DMS79 treated with DMSO at 0.1 percent for 48 hours (cell line): ENCODE results near the gene CTXN3.
"Not testable (repeated sequence)": the region's sequence is repeated elsewhere in the genome, so short reads cannot be mapped to it uniquely, and the experiment has no call there.

ENCODE experiments used
- DNase-seq: peaks from one replicate; lab custom pipeline; 2025; lab: John Stamatoyannopoulos, UW

CTXN3 gene

DNA sequence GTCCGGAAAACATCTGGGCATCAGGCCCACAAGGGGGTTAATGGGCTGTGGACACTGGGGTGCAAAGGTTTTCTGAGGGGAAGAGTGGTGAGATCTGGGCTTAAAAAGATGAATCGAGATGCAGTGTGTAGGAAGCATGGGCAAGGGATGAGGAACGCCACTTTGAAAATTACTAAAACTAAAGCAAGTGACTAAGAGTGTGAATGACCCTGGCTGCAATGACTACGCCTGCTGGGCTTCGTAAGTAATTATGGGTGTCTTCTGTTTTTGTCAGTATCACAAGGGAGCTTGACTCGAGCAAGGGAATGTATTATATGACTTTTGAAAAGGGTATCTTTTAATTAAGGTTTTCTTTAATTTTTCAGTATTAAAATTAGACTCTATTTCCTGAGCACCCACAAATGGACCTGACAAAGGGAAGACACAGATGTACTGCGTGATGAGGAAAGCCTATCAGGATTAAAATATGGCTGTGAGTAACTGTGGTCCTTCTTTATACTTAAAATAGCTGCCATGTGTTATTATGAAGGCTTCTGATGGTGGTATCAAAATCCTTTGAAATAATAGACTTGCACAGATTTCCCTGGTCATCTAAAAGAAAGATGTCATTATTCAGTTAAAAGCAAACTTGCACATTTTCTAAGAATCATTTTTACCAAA, 4.2 kb downstream of the CTXN3 start:
- no peak for DNase-seq

DNA sequence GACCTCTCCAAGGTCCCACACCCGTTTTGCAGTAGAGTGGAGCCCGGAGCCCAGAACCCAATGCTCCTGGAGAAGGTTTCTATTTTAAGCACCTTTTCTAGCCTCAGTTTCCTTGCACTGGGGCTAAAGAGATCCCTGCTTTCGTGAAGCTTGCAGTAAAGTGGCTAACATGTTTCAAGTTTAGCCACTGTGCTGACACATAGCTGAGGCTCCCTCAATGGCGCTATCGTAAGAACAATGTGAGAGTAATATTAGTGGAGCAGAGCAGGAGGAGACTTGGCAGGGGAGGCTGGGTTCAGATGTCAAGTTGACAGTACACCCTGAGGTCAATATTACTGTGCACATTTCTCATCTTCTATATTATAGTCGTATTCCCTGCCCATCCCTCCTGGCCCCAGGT, 7.9 kb downstream of the CTXN3 start:
- DNase-seq: no peak

DNA sequence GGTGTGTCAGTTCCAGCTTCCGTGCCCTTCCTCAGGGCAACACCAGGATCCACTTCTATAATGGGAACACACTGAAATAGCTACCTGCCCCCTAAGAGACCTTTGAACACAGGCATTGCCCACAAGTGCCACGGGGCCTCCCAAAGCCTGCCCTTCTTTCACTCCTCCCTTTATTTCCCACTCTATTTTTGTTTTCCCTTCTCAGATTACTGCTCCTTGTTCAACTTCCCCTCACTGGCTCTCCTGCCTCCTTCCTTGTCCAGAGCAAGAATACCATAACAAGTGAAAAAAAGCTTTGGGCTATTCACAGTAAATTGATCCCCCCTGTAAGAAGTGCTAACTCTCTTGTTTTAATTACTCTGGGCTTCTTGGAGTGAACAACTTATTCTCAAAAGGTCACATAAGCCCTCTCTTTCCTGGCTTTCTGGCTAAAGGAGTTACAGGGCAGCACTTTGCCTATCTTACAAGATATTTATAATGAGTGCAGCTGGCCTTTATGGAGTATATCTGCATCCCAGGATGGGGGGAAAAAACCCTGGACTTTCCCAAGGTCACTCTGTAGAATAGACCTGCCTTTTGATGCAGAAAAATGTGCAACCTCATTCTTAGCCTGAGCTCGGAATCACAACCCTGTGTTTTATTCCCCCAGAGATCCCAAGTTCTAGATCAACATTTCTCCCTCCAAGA, 11.3 kb downstream of the CTXN3 start:
- DNase-seq: no peak

DNA sequence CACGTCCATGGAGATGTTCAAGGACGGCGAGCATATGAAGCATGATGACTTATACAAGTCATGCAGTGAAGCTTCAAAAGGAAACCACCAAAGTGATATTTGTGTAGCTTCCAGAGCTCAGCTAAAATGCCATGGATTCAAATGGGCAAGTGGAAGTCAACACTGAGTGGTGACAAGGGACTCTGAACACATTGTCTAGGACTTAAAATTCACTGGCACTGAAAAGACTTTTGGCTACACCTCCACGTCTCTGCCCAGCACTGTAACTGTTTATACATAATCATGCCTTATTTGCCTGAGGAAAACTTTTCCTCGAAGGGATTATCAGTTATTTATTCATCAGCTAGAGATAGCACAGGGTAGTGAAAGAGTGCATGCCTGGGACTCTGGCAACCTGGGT, 15.2 kb downstream of the CTXN3 start:
- DNase-seq: no peak

DNA sequence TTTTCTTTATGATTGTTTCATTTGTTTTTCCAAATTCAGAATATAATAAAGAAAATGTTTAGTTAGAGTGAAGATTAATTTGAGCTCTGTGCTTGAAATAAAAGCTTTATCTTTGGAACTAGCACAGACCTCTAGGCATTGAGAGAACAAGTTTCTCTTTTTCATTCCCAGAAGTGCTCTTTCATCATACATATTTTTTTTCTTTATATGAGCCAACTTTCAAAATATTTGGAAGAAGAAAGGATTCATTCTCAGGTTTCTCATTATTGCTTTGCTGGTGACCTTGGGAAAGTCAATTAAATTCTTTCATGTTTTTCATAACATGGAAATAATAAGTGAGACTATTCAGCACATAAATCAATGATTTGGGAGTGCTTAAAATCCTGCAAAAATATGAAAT, 16.8 kb downstream of the CTXN3 start:
- DNase-seq: no peak

DNA sequence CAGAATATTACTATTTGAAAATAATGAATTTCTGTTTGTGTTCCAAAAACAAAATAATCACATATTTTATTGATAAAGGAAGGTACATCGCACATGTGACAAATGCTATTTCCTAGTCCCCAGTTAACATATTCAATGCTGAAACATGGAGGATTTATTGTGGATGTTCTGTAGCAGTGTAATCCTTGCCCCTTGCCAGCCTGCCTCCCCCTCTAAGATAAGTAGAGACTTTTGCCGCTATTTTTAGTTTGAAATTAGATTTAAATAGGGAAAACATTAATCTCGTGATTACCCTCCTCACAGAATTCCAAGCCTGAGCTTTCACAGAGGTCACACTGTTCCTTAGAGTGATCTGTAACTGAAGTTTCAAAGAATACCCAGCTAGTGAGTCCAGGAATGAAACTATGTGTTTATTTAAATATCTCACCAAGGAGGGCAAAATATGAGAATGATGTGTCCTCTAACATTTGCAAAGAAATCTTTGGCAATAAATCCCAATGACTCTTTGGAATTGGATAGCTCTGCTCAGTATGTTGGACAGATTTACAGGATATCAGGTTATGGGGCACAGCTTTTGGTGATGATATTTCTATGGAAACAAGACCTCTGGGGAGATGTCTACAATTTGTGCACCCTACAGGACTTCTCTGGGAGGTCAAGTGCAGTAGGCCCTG, 17.3 kb downstream of the CTXN3 start:
- no peak for DNase-seq

DNA sequence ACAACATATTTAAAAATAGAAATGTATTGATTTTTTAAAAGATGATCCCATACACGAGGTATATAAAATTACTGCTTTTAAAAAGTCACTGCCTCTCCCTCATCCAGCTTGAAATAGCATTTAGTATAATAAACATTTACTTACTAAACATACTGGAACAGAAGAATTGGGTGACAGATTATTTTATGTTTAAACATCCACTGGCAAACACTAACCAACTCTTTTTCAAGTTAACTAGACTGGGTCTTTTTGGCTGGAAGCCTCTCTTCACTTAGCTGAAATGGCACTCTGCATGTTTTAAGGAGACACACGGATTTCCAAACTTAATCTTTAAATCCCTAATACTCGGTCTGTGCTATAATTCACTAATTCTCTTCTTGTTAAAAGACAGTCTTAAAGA, 19.0 kb downstream of the CTXN3 start:
- no peak for DNase-seq

DNA sequence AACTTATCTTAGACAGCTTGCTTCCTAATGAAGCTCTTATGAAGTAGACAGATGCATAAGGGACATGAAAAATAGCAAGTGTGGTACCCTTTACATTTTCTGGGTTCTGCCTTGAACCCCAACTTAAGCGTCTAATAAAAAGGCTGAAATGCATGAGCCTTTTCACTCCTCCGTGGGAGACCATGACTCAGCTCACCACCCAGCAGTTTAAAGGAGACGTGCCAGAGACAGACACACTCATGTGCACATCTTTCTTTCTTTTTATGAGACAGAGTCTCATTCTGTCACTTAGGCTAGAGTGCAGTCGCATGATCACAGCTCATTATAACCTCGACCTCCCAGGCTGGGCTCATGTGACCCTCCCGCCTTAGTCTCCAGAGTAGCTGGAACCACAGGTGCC, 22.3 kb downstream of the CTXN3 start:
- DNase-seq: no peak

DNA sequence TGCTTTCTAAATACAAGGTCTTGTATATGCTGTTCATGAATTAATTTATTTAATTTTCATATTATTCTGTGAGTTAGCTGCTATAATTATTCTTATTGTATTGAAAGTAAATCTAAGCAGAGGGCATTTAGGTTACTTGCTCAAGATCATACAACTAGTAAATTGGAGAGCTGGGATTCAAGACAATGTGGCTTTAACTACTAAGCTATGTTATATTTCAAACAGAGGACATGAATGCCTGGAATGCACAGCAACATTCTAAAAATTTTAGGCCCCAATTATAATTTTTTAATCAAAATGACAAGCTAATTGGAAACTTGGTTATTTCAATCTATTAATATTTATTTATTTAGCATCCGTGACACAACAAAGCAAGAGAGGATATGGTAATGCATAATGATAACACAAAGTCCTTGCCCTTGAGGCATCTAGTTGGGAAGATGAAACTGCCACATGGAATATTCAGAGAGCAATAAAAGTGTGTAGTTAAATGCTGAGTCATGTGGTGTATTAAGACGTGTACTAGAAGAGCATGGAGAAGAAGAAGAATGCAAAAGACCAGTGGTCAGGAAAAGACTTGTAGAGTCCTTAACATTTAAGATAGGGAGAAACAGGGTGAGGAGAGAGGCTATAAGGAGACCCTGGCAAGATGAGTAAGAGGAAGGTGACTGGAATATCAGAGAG, 24.4 kb downstream of the CTXN3 start:
- no peak for DNase-seq

DNA sequence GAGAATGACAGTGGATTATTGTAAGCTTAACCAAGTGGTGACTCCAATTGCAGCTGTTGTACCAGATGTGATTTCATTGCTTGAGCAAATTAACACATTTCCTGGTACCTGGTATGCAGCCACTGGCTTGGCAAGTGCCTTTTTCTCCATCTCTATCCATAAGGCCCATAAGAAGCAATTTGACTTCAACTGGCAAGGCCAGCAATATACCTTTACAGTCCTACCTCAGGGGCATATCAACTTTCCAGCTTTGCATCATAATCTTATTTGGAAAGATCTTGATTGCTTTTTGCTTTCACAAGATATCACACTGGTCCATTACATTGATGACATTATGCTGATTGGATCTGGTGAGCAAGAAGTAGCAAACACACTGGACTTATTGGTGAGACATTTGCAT, 28.1 kb downstream of the CTXN3 start:
- DNase-seq: not testable (repeated sequence)

DNA sequence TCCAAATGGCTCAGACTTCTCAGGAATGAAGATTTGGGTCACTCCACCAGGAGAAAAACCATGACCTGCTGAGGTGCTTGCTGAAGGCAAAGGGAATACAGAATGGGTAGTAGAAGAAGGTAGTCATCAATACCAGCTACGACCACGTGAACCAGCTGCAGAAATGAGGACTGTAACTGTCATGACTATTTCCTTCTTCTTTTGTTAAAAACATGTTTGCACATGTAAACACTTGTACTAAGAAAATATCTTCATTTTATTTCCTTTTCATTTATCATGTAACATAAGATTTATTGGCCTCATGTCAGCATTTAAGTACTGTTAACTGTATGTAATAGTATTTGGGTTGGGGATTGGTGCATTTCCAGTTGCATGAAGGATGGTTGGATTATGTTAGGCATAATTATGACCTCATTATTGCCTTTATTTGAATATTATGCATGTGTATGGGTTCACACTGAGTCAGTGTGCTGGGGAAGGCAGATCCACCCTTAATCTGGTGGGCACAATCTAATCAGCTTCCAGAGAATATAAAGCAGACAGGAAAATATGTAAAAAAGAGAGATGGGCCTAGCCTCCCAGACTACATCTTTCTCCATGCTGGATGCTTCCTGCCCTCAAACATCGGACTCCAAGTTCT, 30.9 kb downstream of the CTXN3 start:
- not testable (repeated sequence) for DNase-seq

DNA sequence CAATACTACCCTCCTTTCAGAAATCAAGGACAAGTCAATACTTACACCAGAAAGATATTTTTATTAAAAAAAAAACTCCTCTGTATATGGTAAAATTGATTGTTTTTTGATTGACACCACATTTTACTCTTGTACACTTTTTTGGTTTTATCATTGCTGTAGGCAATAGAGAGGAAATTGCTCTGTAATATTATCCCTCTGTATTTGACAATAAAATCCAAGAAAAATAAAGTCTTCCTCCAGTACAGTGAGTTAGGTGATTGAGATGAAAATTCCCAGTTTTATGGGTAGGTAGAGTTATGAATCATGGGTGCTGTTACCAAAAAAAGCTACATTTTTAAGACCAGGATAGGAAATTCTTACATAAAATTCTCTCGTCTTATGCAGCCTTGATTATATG, 31.7 kb downstream of the CTXN3 start:
- no peak for DNase-seq

DNA sequence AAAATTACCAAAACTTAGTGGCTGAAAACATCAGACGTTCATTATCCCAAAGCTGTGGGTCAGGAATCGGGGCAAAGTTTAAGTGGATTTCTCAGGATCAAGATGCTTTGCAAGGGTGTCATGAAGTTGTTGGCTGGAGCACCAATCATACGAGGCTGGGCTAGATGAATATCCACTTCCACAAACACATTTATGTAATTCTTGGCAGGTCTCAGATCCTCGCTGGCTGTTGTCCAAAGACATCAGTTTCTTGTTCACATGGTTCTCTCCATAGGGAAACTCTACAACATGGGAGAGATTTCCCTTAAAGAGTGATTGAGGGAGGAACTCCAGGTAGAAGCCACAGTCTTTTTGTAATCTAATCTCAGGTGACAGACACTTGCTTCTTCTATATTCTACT, 34.1 kb downstream of the CTXN3 start:
- DNase-seq: no peak

DNA sequence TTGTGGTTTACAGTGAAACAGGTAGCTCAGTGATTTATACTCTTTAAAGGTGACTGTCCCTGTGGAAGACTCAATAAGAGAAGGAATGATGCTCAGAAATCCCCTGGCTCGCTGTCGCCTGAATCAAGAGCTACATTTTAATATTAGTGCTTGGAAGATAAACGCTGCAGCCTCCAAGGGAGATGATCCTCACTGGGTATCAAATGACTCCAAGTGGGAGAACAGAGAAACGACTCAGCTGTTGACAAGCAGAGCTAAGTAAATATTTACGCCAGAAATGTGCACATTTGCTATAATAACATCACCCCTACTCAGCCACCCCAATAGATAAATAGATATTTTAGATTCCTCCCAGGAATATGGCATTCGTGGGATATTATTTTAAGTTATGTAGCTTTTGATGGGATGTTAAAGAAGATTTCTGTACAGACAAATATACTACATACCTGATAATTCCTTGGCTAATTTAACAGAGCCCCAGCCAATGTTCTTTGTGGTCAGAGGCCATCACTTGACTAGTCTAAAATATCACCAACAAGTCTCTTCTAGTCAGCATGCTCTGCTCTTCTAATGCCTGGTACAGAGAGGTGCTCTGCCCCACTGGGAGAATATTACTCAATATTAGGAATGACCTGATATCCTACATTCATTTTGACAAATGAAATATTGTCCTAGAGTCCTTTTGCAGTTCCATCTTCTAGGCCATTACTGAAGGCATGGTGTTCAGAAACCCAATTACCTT, 36.0 kb downstream of the CTXN3 start:
- no peak for DNase-seq

DNA sequence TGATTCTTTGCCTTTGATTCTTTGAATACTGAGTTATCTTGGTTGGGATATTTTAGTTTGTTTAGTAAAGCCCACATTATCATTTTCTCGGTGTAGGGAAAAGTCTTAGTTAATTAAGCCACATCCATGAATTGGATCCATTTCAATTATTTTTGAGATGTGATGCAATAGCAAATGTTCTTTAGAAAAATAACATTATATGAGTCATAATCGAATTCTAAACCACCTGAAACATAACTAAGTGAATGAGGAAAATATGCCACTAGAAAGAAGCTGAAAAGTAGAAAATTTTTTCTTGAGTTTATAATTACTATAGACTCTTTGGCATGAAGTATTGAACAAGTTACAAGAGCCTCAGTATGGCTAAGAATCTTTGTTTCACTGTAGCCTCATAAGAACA, 36.8 kb downstream of the CTXN3 start:
- no peak for DNase-seq

DNA sequence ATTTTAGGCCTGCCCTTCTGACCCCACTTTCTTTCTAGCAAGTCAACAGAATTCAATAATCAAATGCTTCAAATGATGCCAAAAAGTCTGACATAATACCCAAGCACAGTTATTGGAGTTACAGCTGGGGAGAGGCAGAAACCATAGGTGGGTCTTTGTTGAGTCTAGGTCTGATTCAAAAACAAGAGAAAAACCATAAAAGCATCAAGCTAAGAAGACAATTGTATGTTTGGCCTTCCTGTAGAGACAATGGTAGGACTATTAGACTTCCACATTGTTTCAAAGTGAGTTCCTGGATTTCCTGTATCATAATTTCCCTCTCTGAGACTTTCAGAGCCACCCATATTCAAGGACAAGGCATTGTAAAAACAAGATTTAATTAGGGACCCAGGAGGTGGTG, 37.5 kb downstream of the CTXN3 start:
- no peak for DNase-seq

DNA sequence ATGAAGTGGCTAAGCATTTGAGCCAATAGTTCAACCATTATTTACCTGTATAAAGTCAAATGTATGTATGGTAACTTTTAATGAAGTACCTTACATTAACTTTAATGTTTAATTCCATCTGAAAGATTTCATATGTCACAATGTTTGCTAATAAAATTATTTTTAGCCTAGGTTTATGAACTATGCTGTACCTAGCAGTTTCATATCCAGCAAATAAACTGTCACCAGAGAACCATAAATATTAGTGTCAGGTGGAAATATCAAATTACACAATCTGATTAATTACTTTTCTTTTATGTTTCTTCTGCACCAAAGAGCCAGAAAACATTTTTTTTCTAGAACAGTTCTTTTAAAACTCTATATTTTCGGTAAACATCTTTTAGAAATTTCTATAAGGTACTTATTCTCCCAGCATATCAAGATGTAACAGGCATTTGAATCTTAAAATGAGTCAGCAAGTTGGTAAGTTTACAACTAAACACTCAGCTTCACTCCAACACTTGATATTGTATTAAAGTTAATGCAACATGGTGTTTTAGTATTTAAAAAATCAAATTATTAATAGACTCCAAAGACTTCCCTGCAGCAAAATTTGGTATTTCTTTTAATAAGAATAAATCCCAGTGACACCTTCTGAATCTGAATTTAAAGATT, 45.8 kb downstream of the CTXN3 start:
- no peak for DNase-seq

DNA sequence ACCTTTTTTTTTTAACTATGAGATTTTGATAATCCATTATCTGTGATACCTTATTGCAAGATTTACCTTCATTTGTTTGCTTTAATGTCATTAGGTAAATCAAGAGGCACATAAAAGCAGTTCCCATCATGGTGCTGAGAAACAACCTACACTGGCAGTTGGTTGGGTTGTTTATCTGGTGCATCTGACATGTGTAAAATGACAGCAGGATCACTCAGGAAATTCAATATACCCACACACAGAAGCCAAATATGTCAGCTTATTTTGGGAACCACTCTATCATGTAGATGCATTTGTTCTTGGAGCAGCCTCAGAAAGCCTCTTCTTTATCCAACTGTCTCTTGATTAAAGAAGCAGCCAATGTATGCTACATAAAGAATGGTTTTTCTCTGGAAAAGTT, 46.5 kb downstream of the CTXN3 start:
- no peak for DNase-seq

DNA sequence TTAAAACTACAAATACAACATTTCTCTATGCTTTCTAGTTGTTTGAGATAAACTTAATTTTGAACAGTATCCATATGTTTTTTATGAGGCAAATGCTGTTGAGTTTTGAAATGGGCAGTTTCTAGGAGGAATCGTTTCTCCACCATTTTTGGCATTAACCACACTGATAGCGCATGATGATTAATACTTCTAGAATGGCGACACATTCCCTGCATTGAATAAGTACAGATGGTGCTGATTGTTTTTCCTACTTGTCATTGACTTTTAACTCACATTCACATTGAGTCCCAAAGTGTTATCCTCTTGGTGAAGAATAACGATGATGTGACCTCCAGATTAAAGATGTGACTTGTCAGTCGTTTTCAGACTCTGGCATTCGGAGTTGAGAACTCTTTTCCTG, 47.8 kb downstream of the CTXN3 start:
- no peak for DNase-seq

DNA sequence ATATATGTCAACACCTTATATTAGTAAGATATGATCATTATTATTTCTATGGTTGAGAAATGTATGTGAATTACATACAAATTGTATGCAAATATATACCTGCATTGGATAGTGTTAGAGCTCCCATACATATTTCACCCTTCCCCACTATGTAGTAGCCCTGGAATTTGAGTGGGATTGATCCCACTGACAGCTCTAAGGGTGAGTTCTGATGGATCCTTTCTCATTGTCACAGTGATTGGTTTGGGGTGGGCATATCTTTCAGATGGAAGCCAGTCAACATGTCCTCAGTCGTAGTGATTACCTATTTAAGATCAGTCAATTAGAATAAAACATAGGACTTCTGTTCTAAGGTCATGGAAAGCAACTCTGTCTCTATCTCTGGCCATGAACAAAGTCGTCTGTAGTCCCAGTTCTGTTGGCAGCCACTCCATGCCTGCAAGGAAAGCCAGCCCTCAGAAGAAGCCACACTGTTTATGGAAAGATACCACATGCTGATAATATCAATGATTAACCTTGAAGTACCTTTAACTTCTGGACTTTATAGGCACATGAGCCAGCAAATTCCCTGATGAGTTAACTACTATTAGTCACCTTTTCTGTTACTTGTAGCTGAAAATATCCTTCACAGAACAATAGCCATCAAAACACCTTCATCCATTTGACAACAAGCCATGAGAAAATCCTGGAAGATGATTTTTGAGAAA, 49.2 kb downstream of the CTXN3 start:
- no peak for DNase-seq

DNA sequence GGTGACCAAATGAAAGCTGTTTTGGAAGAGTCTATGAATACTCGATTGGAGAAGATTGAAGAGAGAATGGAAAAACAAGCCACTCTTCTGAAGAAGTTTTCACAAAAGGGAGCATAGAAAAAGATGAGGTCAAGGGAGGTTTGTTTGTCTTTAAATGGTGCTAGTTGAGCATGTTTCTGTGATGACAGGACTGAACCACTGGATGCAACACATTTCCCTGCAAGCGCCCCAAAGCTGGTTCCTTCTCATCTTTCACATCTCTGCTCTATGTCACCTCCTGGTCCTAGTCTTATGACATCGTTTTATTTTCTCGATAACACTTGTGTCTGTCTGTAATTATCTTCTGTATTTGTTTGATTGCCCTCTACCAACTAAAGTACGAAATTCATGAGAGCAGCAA, 50.5 kb downstream of the CTXN3 start:
- DNase-seq: no peak
